ENCODE data around the gene ZNF320.
"Not testable (repeated sequence)": the region's sequence is repeated elsewhere in the genome, so short reads cannot be mapped to it uniquely, and the experiment has no call there.

The ZNF320 gene

GRCh38 chr19:52897138-52897935, at the start of gene ZNF320:
Gene ZNF320, minus strand, starts transcription at chr19:52897635. Its CDS starts 7,380 bp downstream, at chr19:52890255.
- peak; percentile 89 to 97 (median 95) for DNase-seq

GRCh38 chr19:52946322-52947310, 49.2 kb upstream of the ZNF320 start:
- DNase-seq = peak in 1 of 3 experiments; percentile 60

GRCh38 chr19:52945652-52946321, 48.4 kb upstream of the ZNF320 start:
- no peak for DNase-seq

- not testable (repeated sequence) for DNase-seq
Observed at GRCh38 chr19:52944703-52945493, 47.5 kb upstream of the ZNF320 start.

- no peak for DNase-seq
Observed at GRCh38 chr19:52943884-52944643, 46.6 kb upstream of the ZNF320 start.

GRCh38 chr19:52943134-52943883, 45.9 kb upstream of the ZNF320 start:
- DNase-seq = no peak

- DNase-seq = peak; percentile 75 to 90 (median 83)
Observed at GRCh38 chr19:52942386-52943133, 45.1 kb upstream of the ZNF320 start.

- peak in 2 of 3 experiments; percentile 46 to 62 for DNase-seq
Observed at GRCh38 chr19:52941941-52942385, 44.5 kb upstream of the ZNF320 start.

- not testable (repeated sequence) for DNase-seq
Observed at GRCh38 chr19:52941523-52941922, 44.1 kb upstream of the ZNF320 start.

- not testable (repeated sequence) for DNase-seq
Observed at GRCh38 chr19:52940905-52941304, 43.5 kb upstream of the ZNF320 start.

GRCh38 chr19:52938761-52939160, 41.3 kb upstream of the ZNF320 start:
- DNase-seq = no peak

GRCh38 chr19:52936954-52937325, 39.5 kb upstream of the ZNF320 start:
- DNase-seq = no peak

GRCh38 chr19:52936151-52936953, 38.9 kb upstream of the ZNF320 start:
- no peak for DNase-seq

GRCh38 chr19:52935434-52935833, 38.0 kb upstream of the ZNF320 start:
- DNase-seq = no peak

- not testable (repeated sequence) for DNase-seq
Observed at GRCh38 chr19:52924641-52925040, 27.2 kb upstream of the ZNF320 start.

- DNase-seq = no peak
Observed at GRCh38 chr19:52923778-52924593, 26.6 kb upstream of the ZNF320 start.

- peak; percentile 85 to 90 (median 85) for DNase-seq
Observed at GRCh38 chr19:52922841-52923777, 25.7 kb upstream of the ZNF320 start, which contains the start of gene ZNF888. Gene ZNF888, minus strand, starts transcription at chr19:52923428. Its CDS starts 5,555 bp downstream, at chr19:52917873.
